ENCODE data around the gene VEPH1.

DNA sequence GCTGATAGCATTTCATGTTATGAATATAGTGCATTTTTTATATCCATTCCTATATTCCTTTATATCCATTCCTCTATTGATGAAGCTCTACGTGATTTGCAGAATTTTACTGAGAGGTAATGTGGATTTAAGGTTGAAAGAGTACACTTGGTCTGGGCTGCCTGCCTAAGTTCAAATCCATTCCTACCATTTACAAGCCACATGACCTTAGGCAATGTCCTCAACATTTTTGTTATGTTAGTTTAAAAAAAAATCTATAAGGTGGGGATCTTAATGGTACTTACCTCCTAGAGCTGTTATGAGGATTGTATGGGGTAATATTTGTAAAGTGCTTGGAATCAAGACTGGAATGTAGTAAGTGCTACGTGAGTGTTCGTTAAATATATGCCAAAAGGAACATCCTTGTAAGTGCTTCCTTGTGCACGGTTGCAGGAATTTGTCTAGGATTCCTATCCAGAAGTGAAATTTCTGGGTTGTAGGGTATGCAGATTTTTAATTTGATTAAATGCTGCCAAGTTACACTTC, 11.2 kb upstream of the VEPH1 start:
- no peak for TF ChIP-seq POLR2A (IDR thresholded peaks at IDR 0.05)
- TF ChIP-seq, protein P1, sequence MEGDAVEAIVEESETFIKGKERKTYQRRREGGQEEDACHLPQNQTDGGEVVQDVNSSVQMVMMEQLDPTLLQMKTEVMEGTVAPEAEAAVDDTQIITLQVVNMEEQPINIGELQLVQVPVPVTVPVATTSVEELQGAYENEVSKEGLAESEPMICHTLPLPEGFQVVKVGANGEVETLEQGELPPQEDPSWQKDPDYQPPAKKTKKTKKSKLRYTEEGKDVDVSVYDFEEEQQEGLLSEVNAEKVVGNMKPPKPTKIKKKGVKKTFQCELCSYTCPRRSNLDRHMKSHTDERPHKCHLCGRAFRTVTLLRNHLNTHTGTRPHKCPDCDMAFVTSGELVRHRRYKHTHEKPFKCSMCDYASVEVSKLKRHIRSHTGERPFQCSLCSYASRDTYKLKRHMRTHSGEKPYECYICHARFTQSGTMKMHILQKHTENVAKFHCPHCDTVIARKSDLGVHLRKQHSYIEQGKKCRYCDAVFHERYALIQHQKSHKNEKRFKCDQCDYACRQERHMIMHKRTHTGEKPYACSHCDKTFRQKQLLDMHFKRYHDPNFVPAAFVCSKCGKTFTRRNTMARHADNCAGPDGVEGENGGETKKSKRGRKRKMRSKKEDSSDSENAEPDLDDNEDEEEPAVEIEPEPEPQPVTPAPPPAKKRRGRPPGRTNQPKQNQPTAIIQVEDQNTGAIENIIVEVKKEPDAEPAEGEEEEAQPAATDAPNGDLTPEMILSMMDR (IDR thresholded peaks at IDR 0.05 in 4 of 5, conservative IDR thresholded peaks at IDR 0.05 in 1 of 5), result no peak

Measured in gastrocnemius medialis (tissue), 4 donors.